GM13976 (cell line): Measurements from ENCODE around the gene STARD3.

Source experiments
- DNase-seq: peaks from one replicate; pipeline ENCODE4 v3.0.0; 2012; ENCODE audit warnings: low spot score
- in situ Hi-C: fragments of 300-500 bp; cut with MboI; formaldehyde crosslinking; loops from one replicate; pipeline ENCODE4 v1.12.0; 2022; ENCODE audit warnings: low sequenced_read_pairs, mixed read lengths, inconsistent platforms; ENCODE audit not compliant: unreplicated experiment
- TF ChIP-seq, protein P1 (sequence below): IDR thresholded peaks from 2 replicates; pipeline ENCODE4 v1.5.1; 2012; ENCODE audit warnings: borderline replicate concordance, mild to moderate bottlenecking; ENCODE audit not compliant: insufficient read depth; ENCODE audit errors: extremely low read depth, missing control alignments, control extremely low read depth

Gene STARD3

DNA sequence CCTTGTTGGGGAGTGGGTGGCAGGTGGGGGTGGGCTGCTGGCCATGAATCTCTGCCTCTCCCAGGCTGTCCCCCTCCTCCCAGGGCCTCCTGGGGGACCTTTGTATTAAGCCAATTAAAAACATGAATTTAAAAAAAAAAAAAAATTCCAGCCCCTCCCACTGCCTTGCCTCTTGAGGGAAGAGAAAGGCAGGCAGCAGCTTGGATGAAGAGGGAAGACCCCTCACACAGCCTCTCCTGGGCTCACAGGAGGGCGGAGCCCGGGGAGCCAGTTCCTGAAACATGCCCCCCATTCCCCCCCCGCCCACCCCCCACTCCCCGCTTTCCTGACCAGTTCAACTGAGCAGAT is 26.4 kb downstream of the STARD3 start:
- TF ChIP-seq, protein P1, sequence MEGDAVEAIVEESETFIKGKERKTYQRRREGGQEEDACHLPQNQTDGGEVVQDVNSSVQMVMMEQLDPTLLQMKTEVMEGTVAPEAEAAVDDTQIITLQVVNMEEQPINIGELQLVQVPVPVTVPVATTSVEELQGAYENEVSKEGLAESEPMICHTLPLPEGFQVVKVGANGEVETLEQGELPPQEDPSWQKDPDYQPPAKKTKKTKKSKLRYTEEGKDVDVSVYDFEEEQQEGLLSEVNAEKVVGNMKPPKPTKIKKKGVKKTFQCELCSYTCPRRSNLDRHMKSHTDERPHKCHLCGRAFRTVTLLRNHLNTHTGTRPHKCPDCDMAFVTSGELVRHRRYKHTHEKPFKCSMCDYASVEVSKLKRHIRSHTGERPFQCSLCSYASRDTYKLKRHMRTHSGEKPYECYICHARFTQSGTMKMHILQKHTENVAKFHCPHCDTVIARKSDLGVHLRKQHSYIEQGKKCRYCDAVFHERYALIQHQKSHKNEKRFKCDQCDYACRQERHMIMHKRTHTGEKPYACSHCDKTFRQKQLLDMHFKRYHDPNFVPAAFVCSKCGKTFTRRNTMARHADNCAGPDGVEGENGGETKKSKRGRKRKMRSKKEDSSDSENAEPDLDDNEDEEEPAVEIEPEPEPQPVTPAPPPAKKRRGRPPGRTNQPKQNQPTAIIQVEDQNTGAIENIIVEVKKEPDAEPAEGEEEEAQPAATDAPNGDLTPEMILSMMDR = no peak
- DNase-seq = no peak
- in situ Hi-C loops = no loop called here

DNA sequence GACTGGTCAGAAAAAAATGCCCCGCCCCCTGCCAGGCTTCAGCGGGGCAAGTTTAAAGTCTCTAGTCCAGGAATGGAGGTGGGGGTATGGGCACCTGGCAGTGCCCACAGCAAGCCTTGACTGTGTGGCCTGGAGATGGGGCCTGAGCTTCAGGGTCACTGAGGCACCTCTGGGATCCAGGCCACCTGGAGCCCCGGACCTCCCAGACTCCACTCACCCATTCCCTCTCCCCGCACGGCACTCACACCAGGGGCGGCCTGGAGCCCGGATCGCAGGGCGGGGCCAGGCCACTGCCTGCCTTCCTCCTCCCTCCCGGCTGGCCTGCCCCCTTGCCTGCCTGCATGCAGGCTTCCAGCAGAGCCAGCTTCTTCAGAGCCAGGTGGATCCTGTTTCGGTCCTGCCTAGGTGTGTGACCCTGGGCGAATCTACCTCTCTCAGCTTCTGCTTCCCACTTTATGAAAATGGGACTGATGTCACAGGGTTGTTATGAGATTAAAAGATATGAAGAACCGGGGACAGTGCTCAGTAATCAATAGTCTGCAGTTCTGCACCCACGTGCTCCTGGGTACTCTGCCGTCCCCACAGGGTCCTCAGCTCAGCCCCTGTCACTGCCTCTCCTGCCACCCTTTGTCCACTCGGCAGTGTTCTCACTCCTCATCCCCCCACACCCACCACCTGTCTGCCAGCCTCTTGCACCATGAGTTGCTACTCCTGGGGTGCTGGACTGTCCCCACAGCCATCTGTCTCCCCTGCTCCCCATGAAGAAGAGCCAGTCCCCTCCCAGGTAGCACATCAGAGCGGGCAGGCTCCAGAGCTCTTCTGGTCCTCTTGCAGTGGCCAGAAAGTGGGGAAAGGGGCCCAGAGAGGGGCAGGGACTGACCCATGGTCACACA is 27.0 kb downstream of the STARD3 start:
- TF ChIP-seq, protein P1 = no peak
- DNase-seq = no peak

DNA sequence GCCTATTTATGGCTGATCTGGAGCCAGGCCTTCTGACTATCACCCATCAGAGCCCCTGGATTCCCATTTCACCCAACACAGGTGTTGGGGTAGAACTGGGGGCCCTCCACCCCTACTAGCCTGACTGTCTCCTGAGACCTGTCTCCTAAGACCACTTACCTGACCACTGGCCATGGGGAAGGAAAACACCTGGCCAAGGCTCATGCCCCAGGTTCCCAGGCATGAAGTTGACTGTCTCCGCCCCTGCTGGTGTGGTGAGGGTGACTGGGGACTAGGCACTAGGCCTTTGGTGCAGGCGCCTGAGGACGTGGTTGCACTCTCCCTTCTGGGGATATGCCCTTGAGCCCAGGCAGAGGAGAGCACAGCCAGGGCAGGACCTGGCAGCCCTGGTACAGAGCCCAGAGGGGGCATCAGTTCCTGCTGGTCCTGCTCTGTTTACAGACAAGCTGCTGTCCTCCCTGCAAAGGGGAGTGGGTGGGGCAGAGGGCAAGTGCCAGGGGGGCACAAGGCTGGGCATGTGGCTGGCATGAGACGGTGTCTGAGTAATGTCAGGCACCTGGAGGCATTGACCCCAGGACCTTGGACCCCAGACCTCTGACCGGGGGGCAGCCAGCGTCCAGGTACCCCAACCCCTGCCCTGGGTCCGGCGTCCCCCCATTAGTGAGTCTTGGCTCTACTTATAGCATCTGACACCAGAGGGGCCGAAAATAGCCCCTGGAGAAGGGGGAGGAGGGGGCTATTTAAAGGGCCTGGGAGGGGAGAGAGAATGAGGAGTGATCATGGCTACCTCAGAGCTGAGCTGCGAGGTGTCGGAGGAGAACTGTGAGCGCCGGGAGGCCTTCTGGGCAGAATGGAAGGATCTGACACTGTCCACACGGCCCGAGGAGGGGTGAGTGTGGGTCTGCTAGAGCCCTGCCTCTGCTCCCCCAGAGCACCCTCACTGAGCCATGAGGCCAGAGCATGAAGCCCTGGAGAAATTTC is 27.9 kb downstream of the STARD3 start, which contains the start of gene TCAP:
TCAP (plus strand) TSS at position 769 of the 981 bp plus-strand sequence; CDS start at position 780, 11 bp downstream.
- DNase-seq = no peak
- in situ Hi-C loops = no loop called here
- TF ChIP-seq, protein P1 = no peak

More for the DNA sequence above, 27.0 kb downstream of the STARD3 start:
- in situ Hi-C loops = no loop called here

DNA sequence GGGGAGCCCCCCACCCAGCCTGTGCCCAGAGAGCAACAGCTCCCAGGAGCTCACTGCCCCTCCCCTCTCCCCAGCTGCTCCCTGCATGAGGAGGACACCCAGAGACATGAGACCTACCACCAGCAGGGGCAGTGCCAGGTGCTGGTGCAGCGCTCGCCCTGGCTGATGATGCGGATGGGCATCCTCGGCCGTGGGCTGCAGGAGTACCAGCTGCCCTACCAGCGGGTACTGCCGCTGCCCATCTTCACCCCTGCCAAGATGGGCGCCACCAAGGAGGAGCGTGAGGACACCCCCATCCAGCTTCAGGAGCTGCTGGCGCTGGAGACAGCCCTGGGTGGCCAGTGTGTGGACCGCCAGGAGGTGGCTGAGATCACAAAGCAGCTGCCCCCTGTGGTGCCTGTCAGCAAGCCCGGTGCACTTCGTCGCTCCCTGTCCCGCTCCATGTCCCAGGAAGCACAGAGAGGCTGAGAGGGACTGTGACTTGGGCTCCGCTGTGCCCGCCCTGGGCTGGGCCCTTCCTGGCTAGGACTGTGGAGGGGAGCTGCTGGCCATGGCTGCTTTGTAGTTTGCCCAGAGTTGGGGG is 28.8 kb downstream of the STARD3 start:
- TF ChIP-seq, protein P1 = no peak
- in situ Hi-C loops = no loop called here
- no peak for DNase-seq

DNA sequence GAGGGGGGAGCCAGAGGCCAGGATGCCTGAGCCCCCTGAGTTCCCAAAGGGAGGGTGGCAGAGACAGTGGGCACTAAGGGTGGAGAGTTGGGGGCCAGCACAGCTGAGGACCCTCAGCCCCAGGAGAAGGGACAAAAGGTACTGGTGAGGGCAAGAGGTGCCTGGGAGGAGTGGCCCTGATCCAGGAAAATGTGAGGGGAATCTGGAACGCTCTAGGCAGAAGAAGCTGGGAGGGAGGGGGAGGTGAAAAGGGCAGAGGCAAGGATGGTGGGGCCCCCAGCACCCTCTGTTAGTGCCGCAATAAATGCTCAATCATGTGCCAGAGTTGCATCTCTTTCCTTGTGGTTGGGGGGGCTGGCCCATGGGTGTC is 29.3 kb downstream of the STARD3 start:
- no peak for DNase-seq
- TF ChIP-seq, protein P1 = no peak
- in situ Hi-C loops = no loop called here
